H1 (cell line): ENCODE measurements around the gene SLC26A4. TPM values are rescaled to one million over a fixed set of nuclear protein-coding genes. Genes with fewer than 3 reads are reported as not detected.

Source experiments
- CTCF ChIA-PET: fragments of 300-600 bp; sonication (Branson Sonifier 250); formaldehyde crosslinking; loops from one replicate; lab custom pipeline; 2021; ENCODE audit not compliant: partially characterized antibody; lab: Charles Lee
- POLR2A ChIA-PET: fragments of 300-600 bp; sonication (Branson Sonifier 250); formaldehyde crosslinking; loops from one replicate; lab custom pipeline; 2021; ENCODE audit warnings: inconsistent platforms; ENCODE audit not compliant: partially characterized antibody; lab: Charles Lee
- DNase-seq, 2 experiments: peaks; one replicate each; pipeline versions ENCODE4 v3.0.0 to v3.0.0-alpha.2; 2010 to 2022; ENCODE audit warnings: low spot score in 2 of 2, low read depth in 1 of 2, mixed read lengths in 1 of 2
- FAIRE-seq: peaks from 2 replicates; lab custom pipeline; 2011; peaks lifted over from hg19 to GRCh38; lab: Jason Lieb, UNC
- H2AFZ ChIP-seq: 2 replicates; pipeline ENCODE4 v1.8.1; 2012; ENCODE audit warnings: low read length, inconsistent platforms
- H2AK5ac ChIP-seq: 2 replicates; pipeline ENCODE4 v1.6.1; 2013; ENCODE audit warnings: low read depth, low read length
- H2BK120ac ChIP-seq: replicated peaks from 2 replicates; pipeline ENCODE3; 2013; ENCODE audit warnings: low read depth, low read length, inconsistent platforms
- H2BK12ac ChIP-seq: 2 replicates; pipeline ENCODE4 v1.6.1; 2013; ENCODE audit warnings: low read depth, low read length
- H2BK15ac ChIP-seq: 2 replicates; pipeline ENCODE4 v1.6.1; 2013; ENCODE audit warnings: low read length
- H2BK20ac ChIP-seq: 2 replicates; pipeline ENCODE4 v1.6.1; 2013; ENCODE audit warnings: low read length
- H2BK5ac ChIP-seq: 2 replicates; pipeline ENCODE4 v1.6.1; 2013; ENCODE audit warnings: low read depth, low read length
- H3K14ac ChIP-seq: 2 replicates; pipeline ENCODE4 v1.6.1; 2013; ENCODE audit warnings: inconsistent platforms; ENCODE audit not compliant: insufficient read length
- H3K18ac ChIP-seq: 2 replicates; pipeline ENCODE4 v1.6.1; 2013; ENCODE audit warnings: low read length; ENCODE audit errors: extremely low read depth
- H3K23ac ChIP-seq: 2 replicates; pipeline ENCODE4 v1.6.1; 2013; ENCODE audit warnings: inconsistent platforms; ENCODE audit not compliant: insufficient read length
- H3K23me2 ChIP-seq: 2 replicates; pipeline ENCODE4 v1.6.1; 2013; ENCODE audit warnings: low read depth, low read length
- H3K27ac ChIP-seq: 2 replicates; pipeline ENCODE4 v1.6.1; 2011; ENCODE audit warnings: low read depth, low read length, inconsistent platforms
- H3K27me3 ChIP-seq, 4 experiments: replicated peaks in 1 of 4; 1 replicate in 1 of 4; 2 replicates in 3 of 4; pipeline versions ENCODE4 v1.6.1 to v1.8.1; 2011 to 2013; ENCODE audit warnings: low read length in 3 of 4, mild to moderate bottlenecking in 3 of 4, inconsistent platforms in 2 of 4, mixed read lengths in 2 of 4, moderate library complexity in 1 of 4; ENCODE audit not compliant: control insufficient read depth in 3 of 4, insufficient read depth in 3 of 4; ENCODE audit errors: extremely low read depth in 1 of 4
- H3K36me3 ChIP-seq, 4 experiments: 2 replicates each; pipeline versions ENCODE4 v1.6.1 to v1.8.1; 2011 to 2013; ENCODE audit warnings: mild to moderate bottlenecking in 4 of 4, low read length in 3 of 4, moderate library complexity in 2 of 4, control low read depth in 1 of 4, inconsistent platforms in 1 of 4; ENCODE audit not compliant: insufficient read depth in 4 of 4, control insufficient read depth in 2 of 4
- H3K4ac ChIP-seq: replicated peaks from 2 replicates; pipeline ENCODE3; 2013; ENCODE audit warnings: low read length, low read depth, mixed read lengths, inconsistent platforms; ENCODE audit not compliant: insufficient read length
- H3K4me1 ChIP-seq, 4 experiments: replicated peaks in 1 of 4; 1 replicate in 1 of 4; 2 replicates in 3 of 4; pipeline versions ENCODE4 v1.6.1 to v1.8.1; 2011 to 2013; ENCODE audit warnings: low read length in 3 of 4, inconsistent platforms in 2 of 4, mixed read lengths in 1 of 4; ENCODE audit not compliant: insufficient read depth in 4 of 4, control insufficient read depth in 3 of 4
- H3K4me2 ChIP-seq, 2 experiments: 2 replicates each; pipeline versions ENCODE4 v1.6.1 to v1.8.1; 2011 to 2013; ENCODE audit warnings: low read depth in 2 of 2, low read length in 2 of 2, control low read depth in 1 of 2, inconsistent platforms in 1 of 2, mild to moderate bottlenecking in 1 of 2; ENCODE audit not compliant: insufficient read depth in 1 of 2
- H3K4me3 ChIP-seq, 4 experiments: fragments of 200-600, 300-600 bp in 1 of 4; sonication (generic), shearing (Covaris generic), sonication (Bioruptor Twin) in 1 of 4; 2 replicates each; pipeline versions ENCODE4 v1.5.1 to v1.8.1; 2011 to 2016; ENCODE audit warnings: low read length in 4 of 4, low read depth in 3 of 4, control low read depth in 2 of 4, inconsistent platforms in 2 of 4, mild to moderate bottlenecking in 2 of 4, mixed read lengths in 1 of 4, moderate library complexity in 1 of 4; ENCODE audit not compliant: insufficient read depth in 2 of 4; ENCODE audit errors: extremely low read depth in 1 of 4
- H3K56ac ChIP-seq: replicated peaks from 2 replicates; pipeline ENCODE3; 2013; ENCODE audit warnings: low read depth, mild to moderate bottlenecking, mixed read lengths, low read length, inconsistent platforms; ENCODE audit not compliant: insufficient read length
- H3K79me1 ChIP-seq: 2 replicates; pipeline ENCODE4 v1.6.1; 2013; ENCODE audit warnings: low read depth, low read length, control low read depth
- H3K79me2 ChIP-seq, 2 experiments: 2 replicates each; pipeline versions ENCODE4 v1.6.1 to v1.8.1; 2012 to 2013; ENCODE audit warnings: low read length in 2 of 2, mild to moderate bottlenecking in 2 of 2, inconsistent platforms in 1 of 2; ENCODE audit not compliant: insufficient read depth in 2 of 2, control insufficient read depth in 1 of 2
- H3K9ac ChIP-seq, 4 experiments: replicated peaks in 1 of 4; 1 replicate in 1 of 4; 2 replicates in 3 of 4; pipeline versions ENCODE4 v1.6.1 to v1.8.1; 2011 to 2013; ENCODE audit warnings: low read depth in 3 of 4, low read length in 3 of 4, control low read depth in 2 of 4, mild to moderate bottlenecking in 2 of 4, moderate library complexity in 2 of 4, inconsistent platforms in 1 of 4; ENCODE audit errors: extremely low read depth in 1 of 4
- H3K9me3 ChIP-seq, 2 experiments: 2 replicates each; pipeline versions ENCODE4 v1.6.1 to v1.8.1; 2012 to 2013; ENCODE audit warnings: mild to moderate bottlenecking in 2 of 2, moderate library complexity in 2 of 2, control low read depth in 1 of 2, inconsistent platforms in 1 of 2, low read depth in 1 of 2, low read length in 1 of 2, mixed read lengths in 1 of 2; ENCODE audit not compliant: insufficient read depth in 2 of 2
- H4K20me1 ChIP-seq, 2 experiments: replicated peaks in 1 of 2; 2 replicates each; pipeline versions ENCODE3 to v1.8.1; 2011 to 2013; ENCODE audit warnings: inconsistent platforms in 2 of 2, low read length in 2 of 2, mild to moderate bottlenecking in 1 of 2; ENCODE audit not compliant: insufficient read depth in 2 of 2, control insufficient read depth in 1 of 2
- H4K5ac ChIP-seq: 2 replicates; pipeline ENCODE4 v1.6.1; 2013; ENCODE audit warnings: low read length, low read depth, mixed read lengths, inconsistent platforms; ENCODE audit not compliant: insufficient read length
- H4K8ac ChIP-seq: 2 replicates; pipeline ENCODE4 v1.8.0; 2013; ENCODE audit warnings: mild to moderate bottlenecking, moderate library complexity, low read length, inconsistent platforms; ENCODE audit not compliant: insufficient read depth; ENCODE audit errors: extremely low read depth
- H4K91ac ChIP-seq: replicated peaks from 2 replicates; pipeline ENCODE3; 2013; ENCODE audit warnings: low read length, mixed read lengths, inconsistent platforms; ENCODE audit not compliant: insufficient read length
- ATF3 ChIP-seq: IDR thresholded peaks from 2 replicates; pipeline ENCODE4 v1.6.1; 2011; ENCODE audit warnings: low read depth, mild to moderate bottlenecking, low read length; ENCODE audit not compliant: insufficient read depth
- CBX5 ChIP-seq: fragments of 300-800, 300-1000 bp; sonication (generic); IDR thresholded peaks from 2 replicates; pipeline ENCODE4 v1.7.1; 2016; ENCODE audit warnings: antibody characterized with exemption, low read length, low read depth
- CTBP2 ChIP-seq: IDR thresholded peaks from 2 replicates; pipeline ENCODE4 v1.7.0; 2011; ENCODE audit warnings: borderline replicate concordance, mild to moderate bottlenecking, moderate library complexity, mixed read lengths, low read length; ENCODE audit not compliant: insufficient read depth, insufficient read length
- FOSL1 ChIP-seq: IDR thresholded peaks from 2 replicates; pipeline ENCODE4 v1.6.1; 2011; ENCODE audit warnings: mild to moderate bottlenecking, low read depth, low read length, moderate library complexity; ENCODE audit not compliant: insufficient read depth
- GTF2F1 ChIP-seq: IDR thresholded peaks from 2 replicates; pipeline ENCODE4 v1.6.1; 2012; ENCODE audit warnings: low read depth, low read length, improper control_type of control experiment, borderline replicate concordance
- HDAC2 ChIP-seq, 2 experiments: fragments of 300-600 bp in 1 of 2; sonication (generic) in 1 of 2; IDR thresholded peaks; 2 replicates each; pipeline ENCODE4 v1.6.1; 2011 to 2012; ENCODE audit warnings: low read depth in 2 of 2, low read length in 2 of 2, mild to moderate bottlenecking in 2 of 2, moderate library complexity in 2 of 2, borderline replicate concordance in 1 of 2, inconsistent platforms in 1 of 2
- PHF8 ChIP-seq: fragments of 200-600 bp; sonication (generic); conservative IDR thresholded peaks from 2 replicates; pipeline ENCODE4 v1.7.1; 2012; ENCODE audit warnings: low read depth, mild to moderate bottlenecking, inconsistent platforms, low read length, moderate library complexity
- RXRA ChIP-seq: IDR thresholded peaks from 2 replicates; pipeline ENCODE4 v1.6.1; 2011; ENCODE audit warnings: low read depth, mild to moderate bottlenecking, low read length, moderate library complexity; ENCODE audit not compliant: insufficient read depth
- USF2 ChIP-seq: IDR thresholded peaks from 2 replicates; pipeline ENCODE4 v1.6.1; 2011; ENCODE audit warnings: low read length, improper control_type of control experiment
- WGBS, 2 experiments: shearing (Covaris generic) in 1 of 2; methylation state at CpG; one replicate each; pipeline versions ENCODE4 v1.1.6 to v1.1.7; 2013 to 2015; ENCODE audit warnings: low lambda C conversion rate in 2 of 2, mixed read lengths in 2 of 2, inconsistent platforms in 1 of 2, low coverage in 1 of 2, missing lambda C conversion rate in 1 of 2; ENCODE audit not compliant: insufficient replicate concordance in 2 of 2, insufficient coverage in 1 of 2, insufficient read length in 1 of 2; ENCODE audit errors: extremely low coverage in 1 of 2, missing lambda C conversion rate in 1 of 2; 5-methylcytosine and 5-hydroxymethylcytosine counted together
- polyA plus RNA-seq, 7 experiments: library from polyadenylated mRNA; depleted of rRNA in 3 of 7; stranded (reverse) in 5 of 7; unstranded in 2 of 7; fragments of >200 nt in 5 of 7; fragments of 200-250 nt in 2 of 7; gene quantifications; 1 replicate in 5 of 7; 2 replicates in 1 of 7; 4 replicates in 1 of 7; pipeline versions ENCODE4 v1.2.1 to v1.2.3, GENCODE V29; 2011 to 2013; ENCODE audit warnings: missing spikeins in 2 of 7, mixed read lengths in 2 of 7
- total RNA-seq: library from RNA; stranded (reverse); fragmentation: NEBNext Ultra II Directional; extraction: Animal tissue kit (Norgen Biotek cat#: 25700); gene quantifications from 2 replicates; pipeline ENCODE4 v1.2.1, GENCODE V29; 2021

SLC26A4 gene
- total and polyA plus RNA-seq, 2 of the 8 experiments (the other 6 are each of a cell fraction or from before 2014, with no cell fraction given), result 0.11 to 0.35 TPM

GRCh38 chr7:107615910-107616680 is 44.5 kb upstream of the SLC26A4 start:
- Histone ChIP-seq H3K4me3 (no peak overlapping the region), H2BK12ac (no peak overlapping the region), H3K4me2 (no peak overlapping the region), H3K4ac (no peak overlapping the region), H2AFZ (no peak overlapping the region), H3K4me1 (no peaks in the 10 kb centered on the region), H4K5ac (no peak overlapping the region), H3K79me2 (no peaks in the 10 kb centered on the region), H2BK20ac (no peak overlapping the region), H2BK15ac (no peak overlapping the region), H3K23ac (no peak overlapping the region), H4K20me1 (no peaks in the 10 kb centered on the region), H4K8ac (no peak overlapping the region), H3K79me1 (no peaks in the 10 kb centered on the region), H3K14ac (no peak overlapping the region), H2BK5ac (no peak overlapping the region), H3K56ac (no peak overlapping the region), H3K27me3 (no peaks in the 10 kb centered on the region), H3K18ac (no peak overlapping the region), H2AK5ac (no peak overlapping the region), H2BK120ac (no peak overlapping the region), H3K23me2 (no peaks in the 10 kb centered on the region), H3K9ac (no peak overlapping the region), H3K36me3 (no peaks in the 10 kb centered on the region; a peak in 1 of 8 replicates), H4K91ac (no peak overlapping the region), H3K27ac (no peak overlapping the region), H3K9me3 (no peaks in the 10 kb centered on the region)
- TF ChIP-seq GTF2F1, result no peak
- TF ChIP-seq ATF3, result no peak
- no peak for TF ChIP-seq HDAC2 (IDR thresholded peaks at IDR 0.05; ENCODE audit: borderline replicate concordance in 1 of 2, low read depth in 2 of 2, low read length in 2 of 2)
- TF ChIP-seq RXRA, result no peak
- TF ChIP-seq FOSL1, result no peak
- TF ChIP-seq CTBP2, result no peak
- no peak for TF ChIP-seq CBX5
- no peak for TF ChIP-seq PHF8
- no peak for TF ChIP-seq USF2
- CTCF ChIA-PET, result no interaction called here
- 81% methylated on average over 4 of the region's 4 CpGs; no CpG with 5 or more reads in 1 of the 2 experiments for WGBS, 2 experiments
- DNase-seq (no peak), FAIRE-seq (no peak)
- POLR2A ChIA-PET, result no interaction called here
